GM18519 (cell line): Measurements from ENCODE around the gene PAPOLB.

Experiments
- ATAC-seq: cut with Tn5 transposase; IDR thresholded peaks from one replicate; pipeline ENCODE4 v1.9.1; 2021; ENCODE audit warnings: mild to moderate bottlenecking, moderate library complexity; ENCODE audit not compliant: unreplicated experiment, low FRiP score

The PAPOLB gene

GRCh38 chr7:4842319-4843064 is 19.3 kb downstream of the PAPOLB start:
- no peak for ATAC-seq

- no peak for ATAC-seq
Observed at GRCh38 chr7:4841836-4842235, 20.0 kb downstream of the PAPOLB start.

DNA sequence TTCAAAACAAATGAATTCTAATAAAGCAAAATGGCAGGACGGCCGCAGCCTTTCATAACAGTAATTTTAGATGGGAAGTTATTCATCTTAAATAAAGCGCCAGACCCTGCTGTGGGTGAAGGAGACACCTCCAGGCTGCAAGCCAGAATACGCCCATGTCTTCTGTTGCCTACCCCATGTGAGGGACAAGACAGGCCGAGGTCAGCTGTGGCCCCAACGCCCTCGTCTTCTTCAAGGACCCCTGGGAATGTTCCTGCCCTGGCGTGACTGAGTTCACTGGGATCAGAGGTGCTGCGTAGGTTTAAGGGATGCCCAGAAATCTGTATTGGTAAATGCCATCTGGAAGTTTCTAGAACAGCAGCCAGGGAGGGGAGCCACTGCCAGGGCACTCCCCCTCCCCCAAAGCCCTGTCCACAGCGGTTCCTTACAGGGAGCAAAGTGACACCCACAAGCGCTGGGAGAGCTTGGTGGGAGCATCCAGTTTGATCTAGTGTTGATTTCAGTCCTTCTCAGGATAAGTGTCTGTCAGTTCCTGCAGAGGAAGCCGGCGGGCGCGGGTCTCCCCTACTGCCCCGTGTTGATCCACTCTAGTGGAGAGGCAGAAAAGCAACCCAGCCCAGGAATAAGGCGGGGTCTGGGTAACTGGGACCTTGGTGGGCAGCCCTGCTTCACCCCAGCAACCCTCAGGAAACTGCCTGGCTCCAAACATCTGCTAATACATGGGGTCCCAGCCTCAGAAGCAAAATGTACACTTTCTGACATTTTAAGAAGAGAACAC is 20.6 kb downstream of the PAPOLB start:
- no peak for ATAC-seq

DNA sequence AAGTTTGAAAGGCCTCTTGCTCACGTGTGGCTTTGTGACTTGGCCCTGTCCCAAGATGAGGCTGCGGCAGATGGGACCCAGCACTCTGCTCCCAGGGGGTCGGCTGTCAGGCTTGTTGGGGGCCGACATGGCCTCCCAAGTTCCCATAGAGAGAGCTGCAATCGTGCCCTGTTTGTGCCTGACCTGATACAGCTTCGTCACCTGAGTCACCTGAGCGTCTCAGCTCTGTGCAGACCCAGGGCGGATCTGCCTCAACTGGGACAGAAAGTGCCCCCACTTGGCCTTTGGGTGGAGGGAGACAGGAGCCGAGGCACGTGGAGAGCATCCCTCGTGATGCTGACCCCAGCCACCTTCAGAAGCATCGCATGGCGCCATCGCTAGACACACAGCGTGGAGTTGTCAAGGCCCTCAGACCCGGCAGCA is 21.7 kb downstream of the PAPOLB start:
- no peak for ATAC-seq

DNA sequence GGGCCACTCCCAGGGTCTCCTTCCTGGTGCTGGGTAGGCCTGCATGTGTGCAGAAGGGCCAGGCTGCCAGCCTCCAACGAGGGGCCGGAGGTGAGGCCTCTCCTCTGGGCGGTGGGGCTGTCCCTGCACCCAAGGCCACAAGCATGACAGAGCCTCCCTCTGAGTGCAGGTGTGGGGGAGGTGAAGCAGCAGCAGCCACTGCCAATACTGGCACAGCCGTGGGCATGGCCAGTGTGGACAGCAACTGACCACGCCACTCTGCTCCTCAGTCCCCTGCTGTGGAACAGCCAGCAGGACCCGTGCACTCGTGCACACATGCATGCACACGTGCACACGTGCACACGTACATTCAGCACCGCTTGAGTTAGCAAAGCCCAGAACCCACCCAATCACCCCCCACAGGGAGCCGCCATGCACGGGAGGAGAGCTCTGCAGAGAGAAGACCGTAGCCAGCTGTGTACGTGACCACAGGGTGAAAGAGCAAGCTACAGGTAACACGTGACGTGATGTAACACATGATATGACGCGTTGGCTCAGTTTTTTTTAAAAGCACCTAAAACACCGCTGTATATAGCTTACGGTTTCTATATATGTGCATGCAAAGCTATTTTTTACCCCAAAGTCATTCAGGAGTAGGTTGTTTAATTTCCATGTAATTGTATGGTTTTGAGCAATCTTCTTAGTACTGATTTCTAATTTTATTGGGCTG is 23.1 kb downstream of the PAPOLB start:
- ATAC-seq = no peak

DNA sequence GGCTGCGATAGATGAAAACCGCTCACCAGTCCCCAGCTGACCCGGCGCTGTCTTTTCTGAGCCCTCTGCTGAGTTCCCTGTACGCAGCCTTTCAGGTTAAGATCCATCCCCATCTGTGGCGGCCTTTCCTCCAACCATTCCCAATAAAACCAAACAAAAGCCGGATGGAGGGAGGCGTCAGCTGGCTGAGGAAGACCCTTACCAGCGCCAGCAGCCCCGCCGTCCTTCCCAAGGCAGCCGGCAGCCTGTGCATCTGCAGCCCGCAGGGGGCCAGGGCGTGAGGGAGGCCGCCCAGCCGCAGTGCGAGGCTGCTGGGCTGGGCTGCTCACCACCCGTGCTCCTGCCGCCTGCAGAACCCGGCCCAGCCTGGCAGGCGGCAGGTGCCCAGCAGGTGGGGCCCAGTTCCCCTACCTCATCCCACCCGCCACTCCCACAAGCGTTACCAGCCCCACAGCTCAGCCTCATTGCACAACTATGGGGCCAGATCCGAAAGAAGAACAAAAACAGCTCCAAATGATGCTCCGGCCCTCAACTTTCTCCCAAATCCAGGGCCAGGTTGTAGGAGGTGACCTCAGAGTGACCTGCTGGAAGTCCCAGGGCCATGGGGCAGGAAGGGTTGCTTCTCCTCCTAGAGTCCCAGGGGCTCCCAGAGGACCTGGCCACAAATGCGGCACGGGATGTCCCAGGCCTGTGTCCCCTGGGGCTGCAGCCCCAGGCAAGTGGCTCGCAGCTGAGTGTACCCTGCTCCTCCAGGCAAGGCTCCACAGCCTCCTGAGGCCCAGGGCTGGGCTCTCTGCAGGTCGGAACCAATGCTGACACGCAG is 23.8 kb downstream of the PAPOLB start:
- ATAC-seq = no peak

DNA sequence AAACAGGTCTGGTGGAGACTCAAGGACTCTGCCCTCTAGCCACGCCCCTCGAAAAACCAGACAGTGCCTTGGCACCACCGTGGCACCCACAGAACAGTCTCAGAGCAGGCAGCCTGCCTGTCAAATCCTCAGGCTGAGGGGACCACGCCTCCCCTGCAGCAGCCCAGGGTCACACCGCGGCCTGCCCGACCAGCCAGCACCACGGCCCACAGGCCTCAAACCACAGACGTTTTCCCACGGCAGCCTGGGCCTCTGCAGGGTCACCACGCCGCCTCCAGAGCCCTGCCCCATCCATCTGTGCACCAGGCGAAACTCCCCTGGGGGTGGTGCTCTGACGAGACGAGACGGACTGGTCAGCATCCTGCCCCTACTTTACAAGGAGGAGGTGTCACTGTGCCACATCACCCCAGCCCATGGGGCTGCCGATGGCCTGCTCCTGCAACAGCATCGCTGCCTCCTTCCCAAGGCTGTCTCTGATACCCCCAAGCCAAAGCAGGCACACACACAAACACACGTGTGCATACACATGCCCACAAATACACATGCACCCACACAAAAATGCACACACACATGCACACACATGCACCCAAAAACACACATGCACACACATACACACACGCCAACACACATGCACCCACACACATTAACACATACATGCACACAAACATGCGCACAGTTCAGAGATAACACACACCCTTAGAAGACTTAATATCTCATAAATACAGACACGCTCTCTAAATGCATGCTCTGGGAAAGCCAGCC is 24.6 kb downstream of the PAPOLB start:
- ATAC-seq = no peak

DNA sequence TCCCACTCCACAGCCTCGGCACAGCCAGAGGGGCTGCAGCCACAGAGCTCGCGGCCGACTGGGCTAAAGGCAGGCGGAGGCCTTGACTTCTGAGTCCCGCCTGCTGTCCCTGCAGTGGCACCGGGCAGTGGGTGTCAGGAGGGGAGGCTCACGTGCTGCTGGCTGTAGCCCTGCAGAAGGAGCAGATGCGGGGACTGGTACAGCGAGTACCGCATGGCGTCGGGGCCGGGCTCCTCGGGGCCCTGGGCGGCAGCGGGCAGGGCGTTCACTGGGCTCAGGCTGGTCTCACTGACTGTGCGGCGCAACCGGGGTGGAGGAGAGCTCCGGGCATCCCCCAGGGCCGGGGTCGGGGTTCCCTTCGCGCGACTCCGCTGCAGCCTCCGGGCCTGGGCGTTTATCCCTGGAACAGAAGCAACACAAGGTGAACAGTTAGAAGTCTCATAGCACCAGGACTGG is 25.6 kb downstream of the PAPOLB start:
- ATAC-seq = no peak

GRCh38 chr7:4835398-4836205 is 26.2 kb downstream of the PAPOLB start:
- no peak for ATAC-seq

DNA sequence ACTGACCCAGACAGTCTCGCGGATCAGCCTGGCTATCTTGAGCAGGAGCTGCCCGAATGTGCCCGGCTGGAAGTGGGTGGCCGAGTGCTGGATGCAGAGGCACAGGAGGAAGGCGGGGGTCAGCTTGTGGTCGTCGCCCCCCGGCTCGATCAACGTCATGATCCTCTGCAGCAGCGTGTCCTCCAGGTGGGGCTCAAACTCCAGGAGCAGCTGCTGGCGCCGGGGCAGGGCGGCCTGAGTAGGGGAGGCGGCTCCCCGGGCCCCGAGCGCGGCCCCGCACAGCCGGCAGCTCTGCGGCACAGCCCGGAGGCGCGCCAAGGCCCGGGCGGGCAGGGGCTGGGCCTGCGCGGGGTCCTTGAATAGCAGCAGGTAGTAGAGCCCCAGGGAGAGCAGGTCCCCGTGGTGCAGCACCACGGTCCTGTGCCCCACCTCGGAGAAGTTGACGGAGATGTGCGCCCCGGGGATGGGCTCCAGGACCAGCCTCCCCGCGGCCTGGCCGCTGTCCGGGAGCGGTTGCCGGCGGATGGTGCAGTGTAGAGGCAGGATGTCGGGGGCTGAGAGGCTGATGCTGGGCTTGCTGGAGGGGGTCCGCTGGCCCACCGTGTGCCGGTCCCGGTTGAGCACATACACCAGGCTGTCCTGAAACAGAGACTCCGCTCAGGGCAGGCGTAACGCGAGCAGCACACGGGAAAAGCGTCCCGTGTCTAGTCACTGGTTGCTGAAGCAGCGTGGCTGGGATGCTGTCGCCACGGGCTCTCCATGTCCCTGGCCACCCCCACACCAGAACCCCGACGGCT is 27.0 kb downstream of the PAPOLB start:
- no peak for ATAC-seq

DNA sequence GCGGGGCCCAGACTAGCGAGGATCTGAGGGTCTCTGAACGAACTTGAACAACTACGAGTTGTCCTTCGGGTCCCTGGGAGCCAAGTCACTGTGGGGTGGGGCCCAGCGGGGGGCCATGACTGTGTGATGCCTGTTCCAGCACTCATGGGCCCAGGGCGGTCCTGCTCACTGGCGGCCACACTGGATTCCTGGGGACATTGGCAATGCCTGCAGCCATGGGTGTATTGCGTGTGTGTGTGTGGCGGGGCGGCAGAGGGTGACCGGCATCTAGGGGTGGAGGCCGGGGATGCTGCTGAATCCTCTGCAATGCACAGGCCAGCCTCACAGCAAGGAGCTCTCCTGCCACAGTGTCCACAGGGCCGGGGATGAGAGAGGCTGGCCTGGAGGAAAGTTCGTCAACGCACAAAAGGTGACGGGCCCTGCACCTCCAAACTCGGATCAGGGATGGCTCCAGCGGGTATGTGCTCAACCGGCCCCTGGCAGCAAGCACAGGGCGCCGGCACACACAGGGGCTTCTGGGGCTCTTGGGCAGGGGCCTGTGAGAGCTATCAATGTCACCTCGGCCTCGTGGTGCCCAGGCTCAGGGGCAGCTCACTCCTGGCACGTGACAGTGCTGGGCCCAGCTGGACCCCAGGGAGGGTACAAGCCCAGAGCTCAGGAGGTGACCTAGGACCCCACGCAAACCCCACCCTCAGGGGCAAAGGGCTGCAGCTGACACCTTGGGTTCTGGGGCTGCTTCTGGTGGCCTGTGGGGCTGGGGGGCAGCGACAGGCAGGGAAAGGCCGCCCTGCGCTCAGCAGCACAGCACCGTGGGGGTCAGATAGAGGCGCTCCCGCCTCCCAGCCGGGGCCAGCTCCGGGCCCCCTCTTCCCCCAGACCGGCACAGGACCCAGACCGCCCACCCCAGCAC is 27.9 kb downstream of the PAPOLB start:
- ATAC-seq = no peak

GRCh38 chr7:4833176-4833575 is 28.7 kb downstream of the PAPOLB start:
- no peak for ATAC-seq

DNA sequence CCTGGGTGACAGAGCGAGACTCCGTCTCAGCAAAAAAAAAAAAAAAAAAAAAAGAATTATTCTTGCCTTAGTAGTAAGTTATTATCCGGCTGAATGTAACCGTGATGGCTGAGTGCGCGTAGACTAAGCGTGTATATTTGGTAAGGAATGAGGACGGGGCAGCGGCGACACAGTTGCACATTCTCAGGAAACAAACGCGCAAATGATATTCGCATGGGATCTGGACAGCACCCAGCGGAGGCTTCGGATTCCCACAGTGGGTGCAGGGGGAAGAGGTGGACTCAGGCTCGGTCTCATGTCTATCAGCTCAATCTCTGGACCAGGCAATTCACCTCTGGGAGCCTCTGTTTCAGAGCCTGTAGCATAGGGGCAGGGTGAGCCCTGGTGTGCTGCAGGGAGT is 29.1 kb downstream of the PAPOLB start:
- ATAC-seq = no peak

- ATAC-seq = no peak
Observed at GRCh38 chr7:4831723-4832495, 29.9 kb downstream of the PAPOLB start.

DNA sequence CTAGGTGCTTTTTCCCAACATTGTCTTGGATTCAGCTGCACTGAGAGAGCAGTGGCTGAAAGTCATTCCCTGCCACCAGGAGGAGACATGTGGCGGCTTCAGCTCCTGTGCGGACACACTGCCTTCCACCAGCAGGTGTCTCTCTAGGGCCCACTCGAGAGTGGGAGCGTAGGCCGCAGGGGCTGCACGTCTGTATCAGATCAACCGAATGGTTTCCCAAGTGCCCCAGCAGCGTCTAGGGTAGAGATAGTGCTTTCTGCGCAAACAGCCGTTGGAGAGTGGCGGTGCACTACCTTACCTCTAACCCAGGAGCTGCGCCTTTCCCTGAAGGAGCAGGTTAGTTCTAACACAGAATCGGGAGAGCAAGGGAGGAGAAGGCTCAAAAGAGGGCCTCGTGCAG is 31.7 kb downstream of the PAPOLB start:
- no peak for ATAC-seq

GRCh38 chr7:4828720-4829383 is 33.0 kb downstream of the PAPOLB start:
- ATAC-seq = no peak
